HCT116 (cell line): ENCODE data around the gene KRTAP5-9. TPM values are rescaled to one million over a fixed set of nuclear protein-coding genes. Genes with fewer than 3 reads are reported as not detected.
"Not testable (repeated sequence)": the region's sequence is repeated elsewhere in the genome, so short reads cannot be mapped to it uniquely, and the experiment has no call there.

ENCODE experiments used
- ATAC-seq: fragments of 200-7000 bp; cut with Tn5 transposase; 2 replicates; pipeline ENCODE4 v1.9.1; 2020; ENCODE audit warnings: mild to moderate bottlenecking, moderate library complexity
- BruUV-seq: library from RNA; stranded (reverse); fragments of 400-500 nt; replicated peaks from 2 replicates; lab custom pipeline; 2021; lab: Mats Ljungman, UMichigan
- CTCF ChIA-PET: fragments of 300-600 bp; sonication (Branson Sonifier 250); formaldehyde crosslinking; loops from one replicate; lab custom pipeline; 2021; ENCODE audit warnings: antibody characterized with exemption; lab: Charles Lee
- POLR2A ChIA-PET: fragments of 300-600, 350-600 bp; sonication (Branson Sonifier 250); formaldehyde crosslinking; loops from one replicate; lab custom pipeline; 2021; ENCODE audit warnings: antibody characterized with exemption; lab: Charles Lee
- RAD21 ChIA-PET, 2 experiments: fragments of 300-600 bp; sonication (Branson Sonifier 250); formaldehyde crosslinking; loops; one replicate each; lab custom pipeline; 2023; ENCODE audit warnings: low total read pairs in 2 of 2; ENCODE audit not compliant: uncharacterized antibody in 2 of 2, unreplicated experiment in 2 of 2, low non-redundant PET in 1 of 2; lab: Charles Lee
- DNase-seq: peaks from one replicate; pipeline ENCODE4 v3.0.0-alpha.2; 2010; ENCODE audit warnings: low read depth, low spot score
- H2AFZ ChIP-seq: fragments of 200-600 bp; shearing (Covaris generic), sonication (generic); 2 replicates; pipeline ENCODE4 v1.6.1; 2017; ENCODE audit warnings: low read depth, mixed run types, mixed read lengths, antibody characterized with exemption, low read length; ENCODE audit not compliant: poor library complexity, severe bottlenecking
- H3K27ac ChIP-seq: 2 replicates; pipeline ENCODE4 v1.5.1; 2012; ENCODE audit warnings: low read depth, low read length
- H3K27me3 ChIP-seq: fragments of 200-600 bp; sonication (generic); 2 replicates; pipeline ENCODE4 v1.6.1; 2016; ENCODE audit warnings: mixed run types, low read length, mixed read lengths; ENCODE audit not compliant: insufficient read depth
- H3K36me3 ChIP-seq, 2 experiments: fragments of 200-500 bp in 1 of 2; fragments of 200-600 bp in 1 of 2; sonication (Bioruptor generic) in 1 of 2; sonication (generic) in 1 of 2; 2 replicates each; pipeline versions ENCODE4 v1.5.1 to v1.6.1; 2014 to 2016; ENCODE audit warnings: low read length in 2 of 2, inconsistent platforms in 1 of 2, mixed read lengths in 1 of 2, mixed run types in 1 of 2; ENCODE audit not compliant: insufficient read depth in 2 of 2, control insufficient read depth in 1 of 2
- H3K4me1 ChIP-seq, 2 experiments: fragments of 200-600 bp in 1 of 2; sonication (generic) in 1 of 2; 2 replicates each; pipeline versions ENCODE4 v1.5.1 to v1.6.1; 2012 to 2017; ENCODE audit warnings: low read length in 2 of 2, inconsistent platforms in 1 of 2, mild to moderate bottlenecking in 1 of 2, mixed read lengths in 1 of 2, mixed run types in 1 of 2, moderate library complexity in 1 of 2; ENCODE audit not compliant: insufficient read depth in 2 of 2, control insufficient read depth in 1 of 2
- H3K4me2 ChIP-seq: fragments of 200-600 bp; sonication (generic); 2 replicates; pipeline ENCODE4 v1.6.1; 2017; ENCODE audit warnings: mixed run types, low read length, mixed read lengths
- H3K4me3 ChIP-seq, 2 experiments: fragments of 200-600 bp in 1 of 2; sonication (generic) in 1 of 2; replicated peaks in 1 of 2; 2 replicates each; pipeline ENCODE4 v1.5.1; 2011 to 2016; ENCODE audit warnings: low read length in 2 of 2, control low read depth in 1 of 2, low read depth in 1 of 2, mild to moderate bottlenecking in 1 of 2, mixed read lengths in 1 of 2, mixed run types in 1 of 2
- H3K79me2 ChIP-seq: fragments of 200-600 bp; sonication (generic); 2 replicates; pipeline ENCODE4 v1.6.1; 2017; ENCODE audit warnings: mild to moderate bottlenecking, mixed run types, low read length, moderate library complexity, mixed read lengths; ENCODE audit not compliant: insufficient read depth
- H3K9ac ChIP-seq: fragments of 200-600 bp; sonication (generic); 2 replicates; pipeline ENCODE4 v1.6.1; 2016; ENCODE audit warnings: low read length, mixed read lengths
- H3K9me2 ChIP-seq: fragments of 200-600 bp; sonication (generic), shearing (Covaris generic); 2 replicates; pipeline ENCODE4 v1.6.1; 2017; ENCODE audit warnings: mixed run types, mild to moderate bottlenecking, moderate library complexity; ENCODE audit not compliant: insufficient read depth
- H3K9me3 ChIP-seq, 2 experiments: fragments of 200-500 bp in 1 of 2; fragments of 200-600 bp in 1 of 2; sonication (Bioruptor generic) in 1 of 2; sonication (generic) in 1 of 2; 2 replicates each; pipeline ENCODE4 v1.6.1; 2014 to 2017; ENCODE audit warnings: low read length in 2 of 2, mixed read lengths in 2 of 2, inconsistent platforms in 1 of 2, low read depth in 1 of 2, mild to moderate bottlenecking in 1 of 2, mixed run types in 1 of 2, moderate library complexity in 1 of 2; ENCODE audit not compliant: control insufficient read depth in 1 of 2, insufficient read depth in 1 of 2
- H4K20me1 ChIP-seq: fragments of 200-600 bp; sonication (generic), shearing (Covaris generic); 2 replicates; pipeline ENCODE4 v1.6.1; 2017; ENCODE audit warnings: mixed run types, mild to moderate bottlenecking, moderate library complexity; ENCODE audit not compliant: insufficient read depth
- CEBPB ChIP-seq: IDR thresholded peaks from 2 replicates; pipeline ENCODE4 v1.6.1; 2012; ENCODE audit warnings: low read depth
- EZH2phosphoT487 ChIP-seq: fragments of 200-600 bp; IDR thresholded peaks from 2 replicates; pipeline ENCODE4 v1.6.1; 2018; ENCODE audit warnings: antibody characterized with exemption, borderline replicate concordance
- FOSL1 ChIP-seq: IDR thresholded peaks from 2 replicates; pipeline ENCODE4 v1.6.1; 2012; ENCODE audit warnings: low read depth
- JUND ChIP-seq: IDR thresholded peaks from 2 replicates; pipeline ENCODE4 v1.6.1; 2012
- MAX ChIP-seq: IDR thresholded peaks from 2 replicates; pipeline ENCODE4 v1.6.1; 2012
- POLR2A ChIP-seq: IDR thresholded peaks from 2 replicates; pipeline ENCODE4 v1.7.0; 2011; ENCODE audit warnings: borderline replicate concordance; ENCODE audit not compliant: insufficient read depth, insufficient read length; ENCODE audit errors: extremely low read depth
- POLR2AphosphoS5 ChIP-seq: IDR thresholded peaks from 2 replicates; pipeline ENCODE4 v1.6.1; 2011; ENCODE audit warnings: mild to moderate bottlenecking, low read depth, low read length, moderate library complexity
- REST ChIP-seq: IDR thresholded peaks from 2 replicates; pipeline ENCODE4 v1.6.1; 2012; ENCODE audit warnings: low read depth
- SP1 ChIP-seq: IDR thresholded peaks from 2 replicates; pipeline ENCODE4 v1.6.1; 2012; ENCODE audit warnings: low read depth
- SRF ChIP-seq: IDR thresholded peaks from 2 replicates; pipeline ENCODE4 v1.6.1; 2012; ENCODE audit warnings: low read depth
- ZFX ChIP-seq: fragments of 450-650 bp; IDR thresholded peaks from 2 replicates; pipeline ENCODE4 v1.6.1; 2017
- ZNF274 ChIP-seq: fragments of 200-500 bp; sonication (Bioruptor generic); IDR thresholded peaks from 2 replicates; pipeline ENCODE4 v1.6.1; 2014; ENCODE audit warnings: mild to moderate bottlenecking, low read depth, low read length, inconsistent platforms
- intact Hi-C: fragments of 100-400 bp; cut with micrococcal nuclease; formaldehyde crosslinking; loops from 2 replicates; pipeline ENCODE4 v1.10.0; 2022
- total RNA-seq: library from RNA; stranded (reverse); gene quantifications from one replicate; pipeline ENCODE4 v1.2.1, GENCODE V29; 2021; ENCODE audit not compliant: unreplicated experiment
- TF ChIP-seq, protein P1 (sequence below): IDR thresholded peaks from 2 replicates; pipeline ENCODE4 v1.6.1; 2012
- TF ChIP-seq, protein P2 (sequence below), 3 experiments: fragments of 200-600 bp in 1 of 3; sonication (generic) in 1 of 3; IDR thresholded peaks in 2 of 3; conservative IDR thresholded peaks in 1 of 3; 2 replicates each; pipeline ENCODE4 v1.5.1; 2012 to 2017; ENCODE audit warnings: low read depth in 2 of 3, low read length in 2 of 3, antibody characterized with exemption in 1 of 3, borderline replicate concordance in 1 of 3, control low read depth in 1 of 3, mild to moderate bottlenecking in 1 of 3, mixed read lengths in 1 of 3, mixed run types in 1 of 3, moderate library complexity in 1 of 3; ENCODE audit not compliant: insufficient read depth in 1 of 3

Gene KRTAP5-9
- total RNA-seq, 1 experiment from 2014 or later, result 0.27 TPM

DNA sequence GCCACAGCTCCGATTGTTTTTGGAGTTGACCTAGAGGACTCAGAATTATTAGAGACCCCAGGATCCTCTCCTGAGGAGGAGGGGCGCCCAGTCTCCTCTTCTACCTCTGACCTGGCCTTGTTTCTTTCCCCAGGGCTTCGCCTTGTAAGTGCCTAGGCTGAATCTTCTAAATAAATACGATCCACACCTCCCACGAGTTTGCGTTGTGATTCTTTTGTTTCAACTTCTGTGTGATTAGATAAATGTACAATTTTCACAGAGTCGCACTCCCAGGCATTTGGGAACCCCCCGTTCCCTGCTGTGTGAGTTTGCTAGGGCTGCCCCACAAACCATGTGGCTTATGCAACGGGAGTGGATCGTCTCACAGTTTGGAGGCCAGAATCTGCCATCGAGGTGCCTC, 9.2 kb upstream of the KRTAP5-9 start:
- Histone ChIP-seq H3K79me2 (no peaks in the 10 kb centered on the region), H3K4me1 (peaks cover 0 to 11% of the 10 kb centered on the region in 2 experiments; a peak in 2 of 4 replicates), H2AFZ (no peak overlapping the region), H3K9me2 (no peaks in the 10 kb centered on the region), H3K4me3 (no peak overlapping the region), H4K20me1 (no peaks in the 10 kb centered on the region), H3K9me3 (no peaks in the 10 kb centered on the region), H3K9ac (no peak overlapping the region), H3K27me3 (no peaks in the 10 kb centered on the region), H3K27ac (no peak overlapping the region), H3K36me3 (no peaks in the 10 kb centered on the region), H3K4me2 (no peak overlapping the region)
- intact Hi-C loops, result no loop called here
- BruUV-seq, result no TSS peak
- ChIA-PET RAD21 (no interaction called here), POLR2A (no interaction called here), CTCF (no interaction called here)
- DNase-seq, result no peak
- TF ChIP-seq SP1 (no peak), JUND (no peak), POLR2AphosphoS5 (no peak), SRF (no peak), FOSL1 (no peak), ZNF274 (no peak), REST (no peak), CEBPB (no peak), EZH2phosphoT487 (no peak), ZFX (no peak), POLR2A (no peak), MAX (no peak)
- TF ChIP-seq, protein P1, sequence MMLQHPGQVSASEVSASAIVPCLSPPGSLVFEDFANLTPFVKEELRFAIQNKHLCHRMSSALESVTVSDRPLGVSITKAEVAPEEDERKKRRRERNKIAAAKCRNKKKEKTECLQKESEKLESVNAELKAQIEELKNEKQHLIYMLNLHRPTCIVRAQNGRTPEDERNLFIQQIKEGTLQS, result no peak
- TF ChIP-seq, protein P2, sequence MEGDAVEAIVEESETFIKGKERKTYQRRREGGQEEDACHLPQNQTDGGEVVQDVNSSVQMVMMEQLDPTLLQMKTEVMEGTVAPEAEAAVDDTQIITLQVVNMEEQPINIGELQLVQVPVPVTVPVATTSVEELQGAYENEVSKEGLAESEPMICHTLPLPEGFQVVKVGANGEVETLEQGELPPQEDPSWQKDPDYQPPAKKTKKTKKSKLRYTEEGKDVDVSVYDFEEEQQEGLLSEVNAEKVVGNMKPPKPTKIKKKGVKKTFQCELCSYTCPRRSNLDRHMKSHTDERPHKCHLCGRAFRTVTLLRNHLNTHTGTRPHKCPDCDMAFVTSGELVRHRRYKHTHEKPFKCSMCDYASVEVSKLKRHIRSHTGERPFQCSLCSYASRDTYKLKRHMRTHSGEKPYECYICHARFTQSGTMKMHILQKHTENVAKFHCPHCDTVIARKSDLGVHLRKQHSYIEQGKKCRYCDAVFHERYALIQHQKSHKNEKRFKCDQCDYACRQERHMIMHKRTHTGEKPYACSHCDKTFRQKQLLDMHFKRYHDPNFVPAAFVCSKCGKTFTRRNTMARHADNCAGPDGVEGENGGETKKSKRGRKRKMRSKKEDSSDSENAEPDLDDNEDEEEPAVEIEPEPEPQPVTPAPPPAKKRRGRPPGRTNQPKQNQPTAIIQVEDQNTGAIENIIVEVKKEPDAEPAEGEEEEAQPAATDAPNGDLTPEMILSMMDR (IDR thresholded peaks at IDR 0.05 in 2 of 3, conservative IDR thresholded peaks at IDR 0.05 in 1 of 3; ENCODE audit: borderline replicate concordance in 1 of 3, insufficient read depth in 1 of 3, low read depth in 2 of 3, low read length in 2 of 3), result no peak
- ATAC-seq, result no peak

DNA sequence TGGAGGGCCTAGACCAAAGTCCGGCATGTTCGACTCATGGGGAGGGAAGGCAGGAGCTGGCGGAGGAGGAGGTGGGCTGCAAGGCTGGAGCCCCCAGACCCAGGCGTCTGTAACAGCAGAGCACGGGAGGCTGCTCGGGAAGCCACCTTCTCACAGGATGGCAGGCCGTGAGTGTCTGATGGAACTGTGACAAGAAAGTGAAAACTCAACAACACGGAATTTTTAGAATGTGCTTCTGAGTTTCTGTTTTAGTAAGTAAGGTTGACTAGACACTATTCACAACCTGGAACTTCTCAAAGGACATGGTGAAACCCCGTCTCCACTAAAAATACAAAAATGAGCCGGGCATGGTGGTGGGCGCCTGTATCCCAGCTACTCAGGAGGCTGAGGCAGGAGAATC, 8.2 kb upstream of the KRTAP5-9 start:
- H2AFZ ChIP-seq, H3K9ac ChIP-seq, H3K36me3 ChIP-seq, DNase-seq, H3K4me2 ChIP-seq, H3K79me2 ChIP-seq, H4K20me1 ChIP-seq, BruUV-seq, RAD21 ChIA-PET, ATAC-seq, intact Hi-C loops, H3K9me3 ChIP-seq, CTCF ChIA-PET, H3K9me2 ChIP-seq, H3K27me3 ChIP-seq, H3K27ac ChIP-seq, H3K4me3 ChIP-seq, POLR2A ChIA-PET: not testable (repeated sequence)
- H3K4me1 ChIP-seq, result peaks cover 0 to 11% of the 10 kb centered on the region in 2 experiments; a peak in 2 of 4 replicates
